H1 (cell line): Measurements from ENCODE around the gene ELAPOR1. TPM values are rescaled to one million over a fixed set of nuclear protein-coding genes. Genes with fewer than 3 reads are reported as not detected.

ENCODE experiments used
- CTCF ChIA-PET: fragments of 300-600 bp; sonication (Branson Sonifier 250); formaldehyde crosslinking; loops from one replicate; lab custom pipeline; 2021; ENCODE audit not compliant: partially characterized antibody; lab: Charles Lee
- POLR2A ChIA-PET: fragments of 300-600 bp; sonication (Branson Sonifier 250); formaldehyde crosslinking; loops from one replicate; lab custom pipeline; 2021; ENCODE audit warnings: inconsistent platforms; ENCODE audit not compliant: partially characterized antibody; lab: Charles Lee
- DNase-seq, 2 experiments: peaks; one replicate each; pipeline versions ENCODE4 v3.0.0 to v3.0.0-alpha.2; 2010 to 2022; ENCODE audit warnings: low spot score in 2 of 2, low read depth in 1 of 2, mixed read lengths in 1 of 2
- FAIRE-seq: peaks from 2 replicates; lab custom pipeline; 2011; peaks lifted over from hg19 to GRCh38; lab: Jason Lieb, UNC
- H2AFZ ChIP-seq: 2 replicates; pipeline ENCODE4 v1.8.1; 2012; ENCODE audit warnings: low read length, inconsistent platforms
- H2AK5ac ChIP-seq: 2 replicates; pipeline ENCODE4 v1.6.1; 2013; ENCODE audit warnings: low read depth, low read length
- H2BK120ac ChIP-seq: replicated peaks from 2 replicates; pipeline ENCODE3; 2013; ENCODE audit warnings: low read depth, low read length, inconsistent platforms
- H2BK12ac ChIP-seq: 2 replicates; pipeline ENCODE4 v1.6.1; 2013; ENCODE audit warnings: low read depth, low read length
- H2BK15ac ChIP-seq: 2 replicates; pipeline ENCODE4 v1.6.1; 2013; ENCODE audit warnings: low read length
- H2BK20ac ChIP-seq: 2 replicates; pipeline ENCODE4 v1.6.1; 2013; ENCODE audit warnings: low read length
- H2BK5ac ChIP-seq: 2 replicates; pipeline ENCODE4 v1.6.1; 2013; ENCODE audit warnings: low read depth, low read length
- H3K14ac ChIP-seq: 2 replicates; pipeline ENCODE4 v1.6.1; 2013; ENCODE audit warnings: inconsistent platforms; ENCODE audit not compliant: insufficient read length
- H3K18ac ChIP-seq: 2 replicates; pipeline ENCODE4 v1.6.1; 2013; ENCODE audit warnings: low read length; ENCODE audit errors: extremely low read depth
- H3K23ac ChIP-seq: 2 replicates; pipeline ENCODE4 v1.6.1; 2013; ENCODE audit warnings: inconsistent platforms; ENCODE audit not compliant: insufficient read length
- H3K23me2 ChIP-seq: 2 replicates; pipeline ENCODE4 v1.6.1; 2013; ENCODE audit warnings: low read depth, low read length
- H3K27ac ChIP-seq: 2 replicates; pipeline ENCODE4 v1.6.1; 2011; ENCODE audit warnings: low read depth, low read length, inconsistent platforms
- H3K27me3 ChIP-seq, 4 experiments: replicated peaks in 1 of 4; 1 replicate in 1 of 4; 2 replicates in 3 of 4; pipeline versions ENCODE4 v1.6.1 to v1.8.1; 2011 to 2013; ENCODE audit warnings: low read length in 3 of 4, mild to moderate bottlenecking in 3 of 4, inconsistent platforms in 2 of 4, mixed read lengths in 2 of 4, moderate library complexity in 1 of 4; ENCODE audit not compliant: control insufficient read depth in 3 of 4, insufficient read depth in 3 of 4; ENCODE audit errors: extremely low read depth in 1 of 4
- H3K36me3 ChIP-seq, 4 experiments: 2 replicates each; pipeline versions ENCODE4 v1.6.1 to v1.8.1; 2011 to 2013; ENCODE audit warnings: mild to moderate bottlenecking in 4 of 4, low read length in 3 of 4, moderate library complexity in 2 of 4, control low read depth in 1 of 4, inconsistent platforms in 1 of 4; ENCODE audit not compliant: insufficient read depth in 4 of 4, control insufficient read depth in 2 of 4
- H3K4ac ChIP-seq: replicated peaks from 2 replicates; pipeline ENCODE3; 2013; ENCODE audit warnings: low read length, low read depth, mixed read lengths, inconsistent platforms; ENCODE audit not compliant: insufficient read length
- H3K4me1 ChIP-seq, 4 experiments: replicated peaks in 1 of 4; 1 replicate in 1 of 4; 2 replicates in 3 of 4; pipeline versions ENCODE4 v1.6.1 to v1.8.1; 2011 to 2013; ENCODE audit warnings: low read length in 3 of 4, inconsistent platforms in 2 of 4, mixed read lengths in 1 of 4; ENCODE audit not compliant: insufficient read depth in 4 of 4, control insufficient read depth in 3 of 4
- H3K4me2 ChIP-seq, 2 experiments: 2 replicates each; pipeline versions ENCODE4 v1.6.1 to v1.8.1; 2011 to 2013; ENCODE audit warnings: low read depth in 2 of 2, low read length in 2 of 2, control low read depth in 1 of 2, inconsistent platforms in 1 of 2, mild to moderate bottlenecking in 1 of 2; ENCODE audit not compliant: insufficient read depth in 1 of 2
- H3K4me3 ChIP-seq, 4 experiments: fragments of 200-600, 300-600 bp in 1 of 4; sonication (generic), shearing (Covaris generic), sonication (Bioruptor Twin) in 1 of 4; 2 replicates each; pipeline versions ENCODE4 v1.5.1 to v1.8.1; 2011 to 2016; ENCODE audit warnings: low read length in 4 of 4, low read depth in 3 of 4, control low read depth in 2 of 4, inconsistent platforms in 2 of 4, mild to moderate bottlenecking in 2 of 4, mixed read lengths in 1 of 4, moderate library complexity in 1 of 4; ENCODE audit not compliant: insufficient read depth in 2 of 4; ENCODE audit errors: extremely low read depth in 1 of 4
- H3K56ac ChIP-seq: replicated peaks from 2 replicates; pipeline ENCODE3; 2013; ENCODE audit warnings: low read depth, mild to moderate bottlenecking, mixed read lengths, low read length, inconsistent platforms; ENCODE audit not compliant: insufficient read length
- H3K79me1 ChIP-seq: 2 replicates; pipeline ENCODE4 v1.6.1; 2013; ENCODE audit warnings: low read depth, low read length, control low read depth
- H3K79me2 ChIP-seq, 2 experiments: 2 replicates each; pipeline versions ENCODE4 v1.6.1 to v1.8.1; 2012 to 2013; ENCODE audit warnings: low read length in 2 of 2, mild to moderate bottlenecking in 2 of 2, inconsistent platforms in 1 of 2; ENCODE audit not compliant: insufficient read depth in 2 of 2, control insufficient read depth in 1 of 2
- H3K9ac ChIP-seq, 4 experiments: replicated peaks in 1 of 4; 1 replicate in 1 of 4; 2 replicates in 3 of 4; pipeline versions ENCODE4 v1.6.1 to v1.8.1; 2011 to 2013; ENCODE audit warnings: low read depth in 3 of 4, low read length in 3 of 4, control low read depth in 2 of 4, mild to moderate bottlenecking in 2 of 4, moderate library complexity in 2 of 4, inconsistent platforms in 1 of 4; ENCODE audit errors: extremely low read depth in 1 of 4
- H3K9me3 ChIP-seq, 2 experiments: 2 replicates each; pipeline versions ENCODE4 v1.6.1 to v1.8.1; 2012 to 2013; ENCODE audit warnings: mild to moderate bottlenecking in 2 of 2, moderate library complexity in 2 of 2, control low read depth in 1 of 2, inconsistent platforms in 1 of 2, low read depth in 1 of 2, low read length in 1 of 2, mixed read lengths in 1 of 2; ENCODE audit not compliant: insufficient read depth in 2 of 2
- H4K20me1 ChIP-seq, 2 experiments: replicated peaks in 1 of 2; 2 replicates each; pipeline versions ENCODE3 to v1.8.1; 2011 to 2013; ENCODE audit warnings: inconsistent platforms in 2 of 2, low read length in 2 of 2, mild to moderate bottlenecking in 1 of 2; ENCODE audit not compliant: insufficient read depth in 2 of 2, control insufficient read depth in 1 of 2
- H4K5ac ChIP-seq: 2 replicates; pipeline ENCODE4 v1.6.1; 2013; ENCODE audit warnings: low read length, low read depth, mixed read lengths, inconsistent platforms; ENCODE audit not compliant: insufficient read length
- H4K8ac ChIP-seq: 2 replicates; pipeline ENCODE4 v1.8.0; 2013; ENCODE audit warnings: mild to moderate bottlenecking, moderate library complexity, low read length, inconsistent platforms; ENCODE audit not compliant: insufficient read depth; ENCODE audit errors: extremely low read depth
- H4K91ac ChIP-seq: replicated peaks from 2 replicates; pipeline ENCODE3; 2013; ENCODE audit warnings: low read length, mixed read lengths, inconsistent platforms; ENCODE audit not compliant: insufficient read length
- ATF2 ChIP-seq: IDR thresholded peaks from 2 replicates; pipeline ENCODE4 v1.6.1; 2012; ENCODE audit warnings: low read length, inconsistent platforms
- CTCF ChIP-seq, 3 experiments: IDR thresholded peaks; 1 replicate in 2 of 3; 2 replicates in 1 of 3; pipeline versions ENCODE4 v1.5.1 to v1.6.1; 2011; ENCODE audit warnings: low read length in 3 of 3, mild to moderate bottlenecking in 3 of 3, inconsistent platforms in 2 of 3, low read depth in 1 of 3, moderate library complexity in 1 of 3; ENCODE audit not compliant: insufficient read depth in 1 of 3; ENCODE audit errors: control extremely low read depth in 1 of 3
- MAX ChIP-seq: IDR thresholded peaks from 2 replicates; pipeline ENCODE4 v1.6.1; 2012; ENCODE audit warnings: inconsistent platforms
- NANOG ChIP-seq: IDR thresholded peaks from 2 replicates; pipeline ENCODE4 v1.6.1; 2011; ENCODE audit warnings: low read length, low read depth, mild to moderate bottlenecking, inconsistent platforms; ENCODE audit not compliant: insufficient read depth, poor library complexity, severe bottlenecking
- PHF8 ChIP-seq: fragments of 200-600 bp; sonication (generic); conservative IDR thresholded peaks from 2 replicates; pipeline ENCODE4 v1.7.1; 2012; ENCODE audit warnings: low read depth, mild to moderate bottlenecking, inconsistent platforms, low read length, moderate library complexity
- RBBP5 ChIP-seq: IDR thresholded peaks from 2 replicates; pipeline ENCODE4 v1.7.1; 2012; ENCODE audit warnings: low read depth, mild to moderate bottlenecking, inconsistent platforms, low read length, moderate library complexity, borderline replicate concordance
- SIX5 ChIP-seq: IDR thresholded peaks from 2 replicates; pipeline ENCODE4 v1.6.1; 2011; ENCODE audit warnings: mild to moderate bottlenecking, low read depth, low read length
- SP4 ChIP-seq: IDR thresholded peaks from 2 replicates; pipeline ENCODE4 v1.6.1; 2012; ENCODE audit warnings: low read length, inconsistent platforms
- WGBS, 2 experiments: shearing (Covaris generic) in 1 of 2; methylation state at CpG; one replicate each; pipeline versions ENCODE4 v1.1.6 to v1.1.7; 2013 to 2015; ENCODE audit warnings: low lambda C conversion rate in 2 of 2, mixed read lengths in 2 of 2, inconsistent platforms in 1 of 2, low coverage in 1 of 2, missing lambda C conversion rate in 1 of 2; ENCODE audit not compliant: insufficient replicate concordance in 2 of 2, insufficient coverage in 1 of 2, insufficient read length in 1 of 2; ENCODE audit errors: extremely low coverage in 1 of 2, missing lambda C conversion rate in 1 of 2; 5-methylcytosine and 5-hydroxymethylcytosine counted together
- polyA plus RNA-seq, 7 experiments: library from polyadenylated mRNA; depleted of rRNA in 3 of 7; stranded (reverse) in 5 of 7; unstranded in 2 of 7; fragments of >200 nt in 5 of 7; fragments of 200-250 nt in 2 of 7; gene quantifications; 1 replicate in 5 of 7; 2 replicates in 1 of 7; 4 replicates in 1 of 7; pipeline versions ENCODE4 v1.2.1 to v1.2.3, GENCODE V29; 2011 to 2013; ENCODE audit warnings: missing spikeins in 2 of 7, mixed read lengths in 2 of 7
- total RNA-seq: library from RNA; stranded (reverse); fragmentation: NEBNext Ultra II Directional; extraction: Animal tissue kit (Norgen Biotek cat#: 25700); gene quantifications from 2 replicates; pipeline ENCODE4 v1.2.1, GENCODE V29; 2021

Gene ELAPOR1
- total and polyA plus RNA-seq, 2 of the 8 experiments (the other 6 are each of a cell fraction or from before 2014, with no cell fraction given) = 1.2 to 2.5 TPM

- DNase-seq = no peak
- Histone ChIP-seq H3K27ac (no peak overlapping the region), H4K91ac (no peak overlapping the region), H3K4me3 (no peak overlapping the region), H3K4ac (no peak overlapping the region), H2BK5ac (no peak overlapping the region), H2BK120ac (no peak overlapping the region), H2BK15ac (no peak overlapping the region), H4K8ac (no peak overlapping the region), H3K4me1 (peaks cover 0 to 3% (median 2%) of the 10 kb centered on the region in 4 experiments; a peak in 3 of 7 replicates), H3K9ac (no peak overlapping the region), H2BK20ac (no peak overlapping the region), H2AFZ (no peak overlapping the region), H3K9me3 (no peaks in the 10 kb centered on the region), H3K23ac (no peak overlapping the region), H3K27me3 (no peaks in the 10 kb centered on the region), H3K18ac (no peak overlapping the region), H3K14ac (no peak overlapping the region), H2AK5ac (no peak overlapping the region), H3K36me3 (no peaks in the 10 kb centered on the region), H4K20me1 (no peaks in the 10 kb centered on the region), H3K4me2 (no peak overlapping the region), H3K79me2 (no peaks in the 10 kb centered on the region), H3K79me1 (no peaks in the 10 kb centered on the region), H3K23me2 (no peaks in the 10 kb centered on the region), H3K56ac (no peak overlapping the region), H2BK12ac (no peak overlapping the region), H4K5ac (no peak overlapping the region)
- WGBS, 2 experiments = 87% methylated on average over 10 of the region's 10 CpGs; no CpG with 5 or more reads in 1 of the 2 experiments
- CTCF ChIA-PET = interaction anchor here (0.5 to 2.5 kb wide), 6 partner anchors 13 to 1183 kb away, joined by 3 to 11 read pairs (median 4); no protein-coding TSS in a partner anchor
- FAIRE-seq = no peak
- POLR2A ChIA-PET = interaction anchor here (0.7 to 1.3 kb wide), 2 partner anchors 49 to 86 kb away, joined by 3 read pairs; no protein-coding TSS in a partner anchor
- no peak for TF ChIP-seq CTCF (IDR thresholded peaks at IDR 0.05; ENCODE audit: control extremely low read depth in 1 of 3, insufficient read depth in 1 of 3, low read depth in 1 of 3, low read length in 3 of 3)
- no peak for TF ChIP-seq PHF8
- no peak for TF ChIP-seq ATF2
- TF ChIP-seq MAX = no peak
- no peak for TF ChIP-seq RBBP5
- no peak for TF ChIP-seq SIX5
- TF ChIP-seq SP4 = no peak
- TF ChIP-seq NANOG = no peak
These were observed 35.2 kb downstream of the ELAPOR1 start for GRCh38 chr1:109148987-109149561.
